Activated B cell treated with CpG ODN at 0.5 μM for 24 hours (primary cell): ENCODE measurements around the gene RNF115. TPM values are rescaled to one million over a fixed set of nuclear protein-coding genes. Genes with fewer than 3 reads are reported as not detected.

Source experiments
- ATAC-seq: fragments of 200-7000 bp; cut with Tn5 transposase; one replicate; pipeline ENCODE4 v1.10.0; 2021; ENCODE audit warnings: low read depth, mild to moderate bottlenecking, moderate library complexity
- CTCF ChIA-PET: fragments of 350-600 bp; sonication (Branson Sonifier 250); formaldehyde crosslinking; loops from one replicate; lab custom pipeline; 2021; ENCODE audit warnings: antibody characterized with exemption; lab: Charles Lee
- POLR2A ChIA-PET: fragments of 350-600 bp; sonication (Branson Sonifier 250); formaldehyde crosslinking; loops from one replicate; lab custom pipeline; 2021; ENCODE audit warnings: antibody characterized with exemption; lab: Charles Lee
- DNase-seq: peaks from one replicate; pipeline ENCODE4 v3.0.0; 2022
- H3K27ac Mint-ChIP-seq: one replicate; pipeline ENCODE4 v1.8.0; 2020; ENCODE audit warnings: mixed read lengths
- H3K27me3 Mint-ChIP-seq: one replicate; pipeline ENCODE4 v1.8.0; 2021; ENCODE audit warnings: mixed read lengths
- H3K36me3 Mint-ChIP-seq: one replicate; pipeline ENCODE4 v1.8.0; 2021; ENCODE audit warnings: low read depth, mixed read lengths
- H3K4me1 Mint-ChIP-seq: one replicate; pipeline ENCODE4 v1.8.0; 2021; ENCODE audit warnings: mixed read lengths
- H3K4me3 Mint-ChIP-seq: one replicate; pipeline ENCODE4 v1.8.0; 2020; ENCODE audit warnings: mild to moderate bottlenecking, mixed read lengths
- H3K9me3 Mint-ChIP-seq: one replicate; pipeline ENCODE4 v1.8.0; 2020; ENCODE audit warnings: mixed read lengths
- CTCF ChIP-seq: fragments of 200-600 bp; IDR thresholded peaks from one replicate; pipeline ENCODE4 v1.8.0; 2022; ENCODE audit warnings: antibody characterized with exemption, mild to moderate bottlenecking
- intact Hi-C: fragments of 100-400 bp; cut with micrococcal nuclease; formaldehyde crosslinking; loops from one replicate; pipeline ENCODE4 v1.15.1; 2024
- total RNA-seq: library from RNA; stranded (reverse); gene quantifications from 2 replicates; pipeline ENCODE4 v1.2.3, GENCODE V29; 2022

RNF115 gene
- total RNA-seq, 1 donor from 2014 or later, result 19.7 TPM

GRCh38 chr1:145859491-145860023 lies 35.7 kb upstream of the RNF115 start:
- intact Hi-C loops, result loop anchor here (1.0 kb wide), 10 partner anchors 14 to 179 kb away; partner anchors contain the start of genes ANKRD35, ITGA10, NUDT17 and PEX11B

GRCh38 chr1:145858901-145859490 lies 35.1 kb upstream of the RNF115 start, which contains the start of gene PIAS3:
Gene PIAS3, minus strand, starts transcription at chr1:145859081. Its CDS starts 91 bp downstream, at chr1:145858990.
- no peak for TF ChIP-seq CTCF
- Mint-ChIP-seq H3K27ac (peak within 1 kb of the TSS; percentile 92), H3K4me3 (peak within 1 kb of the TSS; percentile 96), H3K4me1 (peaks cover 14% of the 10 kb centered on the region), H3K27me3 (peaks cover 2% of the 10 kb centered on the region), H3K9me3 (no peaks in the 10 kb centered on the region), H3K36me3 (peaks cover 37% of the 10 kb centered on the region)
- intact Hi-C loops, result loop anchor here (1.0 kb wide), 10 partner anchors 14 to 179 kb away; partner anchors contain the start of genes ANKRD35, ITGA10, NUDT17 and PEX11B
- ChIA-PET CTCF (interaction anchor here (0.9 to 6.4 kb wide), 8 partner anchors 9 to 120 kb away, joined by 3 to 98 read pairs (median 6); partner anchors contain the start of genes ITGA10, NUDT17, PEX11B and RBM8A), POLR2A (interaction anchor here (0.5 to 4.3 kb wide), 34 partner anchors 9 to 578 kb away, joined by 3 to 151 read pairs (median 8); partner anchors contain the start of genes ANKRD34A, ANKRD35, LIX1L and NUDT17)
- DNase-seq (peak; percentile 91), ATAC-seq (peak; percentile 86)

More at GRCh38 chr1:145859491-145860023, 35.7 kb upstream of the RNF115 start:
- no peak for TF ChIP-seq CTCF
- ATAC-seq (peak; percentile 63), DNase-seq (peak; percentile 81)
- Mint-ChIP-seq H3K36me3 (peaks cover 32% of the 10 kb centered on the region), H3K4me1 (peaks cover 14% of the 10 kb centered on the region), H3K4me3 (peak overlapping the region; percentile 96), H3K27ac (peak overlapping the region; percentile 92), H3K27me3 (peaks cover 2% of the 10 kb centered on the region), H3K9me3 (no peaks in the 10 kb centered on the region)
- POLR2A ChIA-PET, result interaction anchor here (0.5 to 4.3 kb wide), 31 partner anchors 8 to 579 kb away, joined by 3 to 151 read pairs (median 8); partner anchors contain the start of genes ANKRD34A, ANKRD35, LIX1L and NUDT17
- CTCF ChIA-PET, result interaction anchor here (0.6 to 6.4 kb wide), 8 partner anchors 9 to 154 kb away, joined by 3 to 98 read pairs (median 6); partner anchors contain the start of genes ITGA10, NUDT17 and RBM8A

- Mint-ChIP-seq H3K27me3 (peaks cover 2% of the 10 kb centered on the region), H3K27ac (peak overlapping the region; percentile 92), H3K4me1 (peaks cover 14% of the 10 kb centered on the region), H3K4me3 (peak overlapping the region; percentile 96), H3K36me3 (peaks cover 42% of the 10 kb centered on the region), H3K9me3 (no peaks in the 10 kb centered on the region)
- no peak for TF ChIP-seq CTCF
- ChIA-PET CTCF (interaction anchor here (1.2 to 6.4 kb wide), 8 partner anchors 9 to 69 kb away, joined by 3 to 98 read pairs (median 6); partner anchors contain the start of genes ITGA10, NUDT17, PEX11B and RBM8A), POLR2A (interaction anchor here (0.6 to 4.3 kb wide), 33 partner anchors 8 to 577 kb away, joined by 3 to 151 read pairs (median 8); partner anchors contain the start of genes ANKRD34A, ANKRD35, LIX1L and NUDT17)
- DNase-seq (no peak), ATAC-seq (peak; percentile 46)
- intact Hi-C loops, result no loop called here
Measured at GRCh38 chr1:145858238-145858900, 34.5 kb upstream of the RNF115 start.

GRCh38 chr1:145857170-145857569 lies 33.3 kb upstream of the RNF115 start:
- intact Hi-C loops, result no loop called here
- Mint-ChIP-seq H3K9me3 (no peaks in the 10 kb centered on the region), H3K4me1 (peaks cover 14% of the 10 kb centered on the region), H3K27me3 (no peaks in the 10 kb centered on the region), H3K4me3 (no peak overlapping the region), H3K36me3 (peaks cover 47% of the 10 kb centered on the region), H3K27ac (no peak overlapping the region)
- ChIA-PET POLR2A (interaction anchor here (1.0 to 4.3 kb wide), 7 partner anchors 10 to 179 kb away, joined by 3 to 151 read pairs (median 48); partner anchors contain the start of genes LIX1L, NUDT17, PEX11B and POLR3C), CTCF (interaction anchor here (1.2 to 6.4 kb wide), 4 partner anchors 8 to 61 kb away, joined by 3 to 98 read pairs (median 3); partner anchors contain the start of genes NUDT17 and PEX11B)
- ATAC-seq (no peak), DNase-seq (no peak)
- no peak for TF ChIP-seq CTCF
